ENCODE data around the gene IL25.
"Not testable (repeated sequence)": the region's sequence is repeated elsewhere in the genome, so short reads cannot be mapped to it uniquely, and the experiment has no call there.

Gene IL25

DNA sequence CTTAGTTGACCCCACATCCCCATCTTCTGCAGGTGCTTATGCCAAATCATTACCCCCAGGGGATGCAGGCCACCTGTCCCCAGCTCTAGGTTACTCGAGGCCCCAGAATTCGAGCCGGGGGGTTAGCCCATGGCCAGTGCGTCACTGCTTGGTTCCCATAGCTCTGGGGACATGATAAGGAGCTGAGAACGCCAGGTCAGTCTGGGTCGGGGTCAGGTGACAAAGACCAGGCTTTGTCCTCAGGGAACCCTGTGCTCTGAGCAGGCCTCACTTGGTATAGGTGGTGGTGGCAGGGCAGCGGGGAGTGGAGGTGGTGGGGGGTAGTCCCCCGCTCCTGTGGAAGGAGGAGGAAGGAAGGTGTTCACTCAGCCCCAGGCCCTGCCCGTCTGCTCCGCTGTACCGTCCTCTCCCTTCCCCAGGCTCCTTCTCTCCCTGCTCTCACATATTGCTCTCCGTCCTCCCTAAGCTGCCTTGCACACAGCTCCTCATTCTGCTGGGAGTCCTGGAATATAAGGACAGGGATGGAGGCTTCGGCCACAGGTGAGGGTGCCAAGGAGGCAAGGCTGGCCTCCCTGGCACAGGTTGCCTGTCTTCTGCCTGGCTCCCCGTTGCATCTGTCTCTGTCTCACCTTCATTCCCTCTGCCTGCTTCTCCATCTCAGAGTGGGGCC, 37.5 kb downstream of the IL25 start:
- no peak for DNase-seq (ENCODE audit: low spot score)

DNA sequence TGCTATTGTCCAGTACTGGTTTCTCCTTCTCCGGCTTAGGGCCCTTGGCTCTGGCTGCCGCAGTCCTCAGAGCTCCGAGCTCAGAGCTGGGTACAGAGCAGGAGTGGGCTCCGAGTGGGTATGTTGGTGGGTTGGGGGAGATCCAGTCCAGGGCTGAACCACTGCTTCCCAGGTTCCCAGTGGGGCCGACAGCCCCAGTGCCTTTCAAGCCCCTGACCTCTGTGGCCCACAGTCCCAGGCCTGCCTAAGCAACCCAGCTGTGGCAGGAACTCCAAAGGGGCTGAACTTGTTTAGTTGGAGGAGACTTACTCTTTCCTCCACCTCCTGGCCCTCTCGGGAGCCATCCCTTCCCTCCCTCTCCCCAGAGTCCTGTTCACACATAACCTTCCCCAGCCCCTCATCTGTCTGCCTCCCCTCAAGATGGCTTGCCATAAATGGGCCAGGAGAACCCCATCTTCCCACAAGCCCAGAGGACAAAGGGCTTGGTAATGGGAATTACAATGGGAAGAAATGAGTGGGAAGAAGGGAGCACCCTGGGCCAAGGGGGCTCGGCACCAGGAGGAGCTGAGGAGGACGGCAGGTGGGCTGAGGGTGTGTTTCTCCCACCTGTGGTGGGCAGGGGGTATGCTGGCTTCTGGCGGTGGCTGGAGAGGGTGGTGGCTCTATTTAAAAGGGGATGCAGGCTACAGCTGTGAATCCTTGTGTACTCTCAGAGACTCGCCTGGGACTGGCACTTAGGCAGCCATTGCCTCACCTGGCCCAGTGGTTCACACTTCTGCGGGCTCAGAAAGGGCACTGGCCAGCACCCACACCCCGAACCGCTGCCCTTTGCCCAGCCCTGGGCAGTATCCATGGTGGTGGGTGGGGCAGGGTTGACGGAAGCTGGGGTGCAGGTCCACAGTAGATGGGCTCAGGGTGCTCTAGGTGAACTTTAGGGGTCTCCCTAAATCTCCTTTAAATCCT, 39.2 kb downstream of the IL25 start:
- DNase-seq (ENCODE audit: low spot score): no peak

DNA sequence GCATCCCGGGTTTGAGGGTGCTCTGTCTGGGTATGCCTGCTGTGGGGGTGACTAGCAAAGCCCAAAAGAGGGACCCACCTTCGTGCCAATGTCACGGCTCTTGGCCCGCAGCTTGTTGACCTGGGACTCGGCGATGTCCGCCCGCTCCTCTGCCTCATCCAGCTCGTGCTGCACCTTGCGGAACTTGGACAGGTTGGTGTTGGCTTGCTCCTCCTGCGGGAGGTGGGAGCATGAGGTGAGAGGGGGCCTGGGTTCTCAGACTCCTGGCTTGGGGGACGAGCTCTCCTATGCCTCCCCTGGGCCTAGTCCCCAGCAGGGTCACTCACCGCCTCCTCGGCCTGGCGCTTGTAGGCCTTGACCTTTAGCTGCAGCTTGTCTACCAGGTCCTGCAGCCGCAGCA, 41.1 kb downstream of the IL25 start:
- no peak for DNase-seq (ENCODE audit: low spot score)

DNA sequence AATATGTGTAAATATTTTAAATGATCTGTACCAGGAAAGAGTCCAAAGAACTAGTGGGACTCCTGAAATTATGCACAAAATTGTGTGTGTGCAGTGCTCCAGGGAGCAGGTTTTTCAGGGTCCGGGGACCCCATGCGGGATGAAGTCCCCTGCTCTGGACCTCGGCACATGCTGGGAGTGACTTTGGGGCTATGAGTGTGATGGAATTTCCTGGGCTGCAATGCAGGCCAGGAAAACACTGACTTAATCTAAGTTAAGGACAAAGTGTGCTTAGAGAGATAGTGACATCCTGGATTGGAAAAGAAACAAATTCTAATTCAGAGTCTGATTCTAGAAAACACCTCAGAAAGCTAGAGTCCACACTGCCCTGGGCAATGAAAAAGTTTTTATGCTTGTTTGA, 41.6 kb downstream of the IL25 start:
- DNase-seq (ENCODE audit: low spot score): no peak

DNA sequence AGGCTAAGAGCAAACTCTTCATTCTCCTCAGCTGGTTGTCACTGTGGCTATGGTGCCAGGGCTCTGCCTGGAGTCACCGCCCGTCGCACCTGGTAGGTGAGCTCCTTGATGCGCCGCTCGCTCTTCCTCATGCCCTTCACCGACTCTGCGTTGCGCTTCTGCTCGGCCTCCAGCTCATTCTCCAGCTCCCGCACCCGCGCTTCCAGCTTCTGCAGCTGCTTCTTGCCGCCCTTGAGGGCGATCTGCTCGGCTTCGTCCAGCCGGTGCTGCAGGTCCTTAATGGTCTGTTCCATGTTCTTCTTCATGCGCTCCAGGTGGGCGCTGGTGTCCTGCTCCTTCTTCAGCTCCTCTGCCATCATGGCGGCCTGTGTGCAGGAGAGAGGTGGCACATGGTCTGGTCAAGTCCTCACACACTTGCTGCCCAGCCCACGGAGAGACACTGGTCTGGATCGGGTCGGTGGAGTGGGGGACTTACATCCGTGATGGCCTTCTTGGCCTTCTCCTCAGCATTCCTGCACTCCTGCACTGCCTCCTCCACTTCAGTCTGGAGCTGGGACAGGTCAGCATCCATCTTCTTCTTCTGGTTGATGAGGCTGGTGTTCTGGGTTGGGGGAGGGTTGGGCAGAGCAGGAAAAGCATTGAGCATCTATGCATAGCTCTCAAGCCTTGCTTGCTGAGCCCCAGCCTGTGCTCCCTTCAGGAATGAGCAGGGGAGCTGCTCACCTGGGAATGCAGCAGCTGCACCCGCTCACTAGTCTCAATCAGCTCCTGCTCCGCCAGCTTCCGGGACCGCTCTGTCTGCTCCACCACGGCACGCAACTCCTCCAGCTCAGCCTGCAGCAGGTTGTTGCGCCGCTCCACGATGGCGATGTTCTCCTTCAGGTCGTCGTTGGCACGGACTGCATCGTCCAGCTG, 42.6 kb downstream of the IL25 start:
- no peak for DNase-seq (ENCODE audit: low spot score)

DNA sequence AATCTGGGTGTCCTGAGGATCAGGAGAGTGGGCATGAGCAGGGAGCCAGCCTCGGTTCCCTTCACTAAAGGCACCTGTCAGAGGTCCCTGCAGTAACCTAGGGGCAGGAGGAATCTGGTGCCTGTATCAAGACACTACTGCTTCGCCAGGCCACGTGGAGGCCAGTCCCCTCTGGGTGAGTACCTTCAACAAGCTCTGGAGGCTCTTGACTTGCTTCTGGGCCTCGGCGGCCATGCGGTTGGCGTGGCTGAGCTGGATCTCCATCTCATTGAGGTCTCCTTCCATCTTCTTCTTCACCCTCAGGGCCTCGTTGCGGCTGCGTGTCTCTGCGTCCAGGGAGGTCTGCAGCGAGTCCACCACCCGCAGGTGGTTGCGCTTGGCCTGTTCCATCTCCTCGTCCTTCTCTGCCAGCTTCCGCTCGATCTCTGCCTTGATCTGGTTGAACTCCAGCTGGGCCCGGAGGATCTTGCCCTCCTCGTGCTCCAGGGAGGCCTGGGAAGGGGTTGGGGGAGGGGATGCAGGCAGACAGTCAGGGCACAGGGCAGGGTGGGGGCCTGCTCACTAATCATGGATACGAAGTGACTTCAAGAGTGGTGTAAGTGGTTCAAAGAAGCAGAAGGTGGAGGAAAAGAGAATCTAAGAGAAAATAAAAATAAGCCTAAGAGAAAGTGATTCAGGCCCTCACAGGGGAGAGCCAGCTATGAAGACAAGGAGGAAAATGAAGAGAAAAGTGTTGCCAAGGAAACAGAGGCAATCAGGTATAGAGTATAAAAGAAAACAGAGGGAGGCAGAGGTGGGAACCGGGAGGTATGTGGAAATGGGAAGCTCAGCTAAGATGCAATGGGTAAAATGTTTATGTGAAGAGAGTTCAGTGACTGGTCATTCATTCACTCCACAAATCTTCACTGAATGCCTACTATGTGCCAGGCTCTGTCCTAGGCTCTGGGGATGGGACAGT, 43.5 kb downstream of the IL25 start:
- no peak for DNase-seq (ENCODE audit: low spot score)

DNA sequence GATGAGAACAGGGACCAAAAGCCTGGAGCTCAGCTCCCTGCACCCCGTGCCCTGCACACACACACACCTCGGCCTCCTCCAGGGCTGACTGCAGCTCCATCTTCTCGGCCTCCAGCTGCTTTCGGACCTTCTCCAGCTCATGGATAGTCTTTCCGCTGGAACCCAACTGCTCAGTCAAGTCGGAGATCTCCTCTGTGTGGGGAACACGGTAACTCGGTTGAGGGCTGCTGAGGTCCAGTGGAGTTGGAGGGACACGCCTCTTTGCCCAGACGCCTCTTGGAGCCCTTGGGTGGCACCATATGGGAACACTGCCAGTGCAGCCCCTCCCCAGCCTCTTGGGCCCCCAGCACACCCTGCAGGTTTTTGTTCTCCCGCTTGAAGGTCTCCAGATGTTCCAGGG, 44.2 kb downstream of the IL25 start:
- no peak for DNase-seq (ENCODE audit: low spot score)

DNA sequence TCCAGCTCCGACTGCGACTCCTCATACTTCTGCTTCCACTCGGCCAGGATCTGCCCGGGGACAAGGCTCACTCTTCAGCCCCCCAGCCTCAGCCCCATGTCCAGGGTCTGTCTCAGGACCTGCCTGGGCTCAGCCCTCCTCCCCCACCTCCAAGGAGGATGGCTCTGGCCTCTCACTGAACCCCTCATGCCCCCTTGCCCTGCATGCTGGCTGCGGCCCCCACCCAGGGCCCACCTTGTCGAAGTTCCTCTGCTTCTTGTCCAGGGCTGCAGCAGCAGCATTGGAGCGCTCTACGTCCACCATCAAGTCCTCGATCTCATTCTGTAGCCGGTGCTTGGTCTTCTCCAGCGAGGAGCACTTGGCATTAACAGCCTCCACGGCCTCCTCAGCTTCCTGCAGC, 44.7 kb downstream of the IL25 start:
- DNase-seq (ENCODE audit: low spot score): not testable (repeated sequence)

DNA sequence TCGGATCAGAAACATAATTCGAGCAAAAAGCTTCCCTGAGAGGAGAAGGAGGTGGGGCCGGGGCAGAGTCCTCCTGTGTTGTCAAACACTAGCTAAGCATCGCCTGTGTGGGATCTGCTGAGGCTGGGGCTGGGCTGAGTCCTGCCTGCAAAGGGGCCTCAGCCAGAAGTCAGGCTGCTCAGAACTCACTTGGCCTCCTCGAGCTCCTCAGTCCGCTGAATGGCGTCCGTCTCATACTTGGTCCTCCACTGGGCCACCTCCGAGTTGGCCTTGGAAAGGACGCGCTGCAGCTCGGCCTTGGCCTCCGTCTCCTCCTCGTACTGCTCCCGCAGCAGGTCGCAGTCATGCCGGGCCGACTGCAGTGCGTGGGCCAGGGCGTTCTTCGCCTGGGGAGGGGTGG, 45.4 kb downstream of the IL25 start:
- no peak for DNase-seq (ENCODE audit: low spot score)

DNA sequence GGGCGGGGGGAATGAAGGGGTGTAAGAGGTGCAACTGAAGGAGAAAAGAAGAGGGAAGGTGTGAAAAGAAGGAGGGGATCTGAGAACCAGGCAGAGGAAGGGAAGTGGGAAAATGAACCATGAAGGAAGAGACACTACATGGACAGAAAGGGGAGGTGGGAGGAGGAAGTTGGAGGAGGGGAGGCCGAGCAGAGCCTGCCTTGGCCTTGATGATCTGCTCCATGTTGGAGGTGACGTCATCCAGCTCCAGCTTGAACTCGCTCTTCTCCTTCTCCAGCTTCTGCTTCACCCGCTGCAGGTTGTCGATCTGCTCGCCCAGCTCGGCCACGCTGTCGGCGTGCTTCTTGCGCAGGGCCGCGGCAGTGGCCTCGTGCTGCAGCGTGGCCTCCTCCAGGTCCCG, 47.0 kb downstream of the IL25 start:
- DNase-seq (ENCODE audit: low spot score): not testable (repeated sequence)

DNA sequence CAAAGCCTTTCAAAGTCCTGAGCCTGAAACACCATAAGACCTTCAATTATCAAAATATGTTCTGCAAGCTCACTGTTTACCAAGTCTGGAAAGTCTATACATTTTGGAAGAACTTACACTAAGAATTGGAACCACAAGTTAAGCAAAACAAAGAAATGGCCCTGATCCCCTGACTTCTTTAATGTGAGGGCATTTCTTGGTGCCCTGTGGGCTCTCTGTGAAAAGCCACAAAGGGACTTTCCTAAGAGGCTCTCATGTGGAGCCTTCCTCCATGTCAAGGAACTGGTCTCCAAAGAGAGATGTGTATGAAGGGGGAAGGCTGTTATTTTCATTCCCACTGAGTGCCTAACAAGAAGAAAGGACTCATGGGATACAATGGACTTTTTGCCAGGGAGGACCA, 49.0 kb downstream of the IL25 start:
- DNase-seq (ENCODE audit: low spot score): no peak

DNA sequence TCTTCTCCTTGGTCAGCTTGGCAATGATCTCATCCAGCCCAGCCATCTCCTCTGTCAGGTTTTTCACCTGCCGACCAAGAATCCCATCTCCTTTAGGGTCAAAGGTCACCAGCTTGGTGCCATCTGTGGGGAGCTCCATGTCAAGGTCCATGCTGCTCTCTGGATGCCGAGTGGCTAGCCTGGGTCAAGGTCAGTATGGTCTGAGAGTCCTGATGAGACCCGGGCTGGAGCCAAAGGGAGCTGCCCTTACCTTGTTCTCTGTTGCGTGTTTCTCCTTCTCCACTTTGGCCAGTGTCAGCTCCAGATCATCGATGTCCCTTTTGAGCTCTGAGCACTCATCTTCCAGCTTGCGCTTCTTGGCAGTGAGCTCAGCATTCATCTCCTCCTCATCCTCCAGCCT, 51.0 kb downstream of the IL25 start:
- no peak for DNase-seq (ENCODE audit: low spot score)

DNA sequence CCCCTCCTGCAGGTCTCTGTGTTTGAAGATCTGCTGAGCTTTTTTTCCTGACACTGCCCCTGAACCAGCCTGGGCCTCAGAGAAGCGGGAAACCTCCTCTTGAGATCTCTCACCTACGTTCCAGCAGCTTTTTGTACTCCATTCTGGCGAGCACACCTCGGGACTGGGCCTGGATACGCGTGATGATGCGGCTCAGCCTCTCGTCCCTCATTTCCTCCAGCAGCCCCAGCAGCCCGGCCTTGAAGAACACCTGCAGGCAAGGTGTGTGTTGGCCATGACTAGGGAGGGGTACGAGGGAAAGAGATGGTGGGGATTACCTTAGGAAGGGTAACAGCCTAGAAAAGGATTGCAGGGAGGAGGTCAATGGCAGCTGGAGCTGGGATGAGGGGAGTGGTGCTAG, 52.6 kb downstream of the IL25 start:
- no peak for DNase-seq (ENCODE audit: low spot score)

DNA sequence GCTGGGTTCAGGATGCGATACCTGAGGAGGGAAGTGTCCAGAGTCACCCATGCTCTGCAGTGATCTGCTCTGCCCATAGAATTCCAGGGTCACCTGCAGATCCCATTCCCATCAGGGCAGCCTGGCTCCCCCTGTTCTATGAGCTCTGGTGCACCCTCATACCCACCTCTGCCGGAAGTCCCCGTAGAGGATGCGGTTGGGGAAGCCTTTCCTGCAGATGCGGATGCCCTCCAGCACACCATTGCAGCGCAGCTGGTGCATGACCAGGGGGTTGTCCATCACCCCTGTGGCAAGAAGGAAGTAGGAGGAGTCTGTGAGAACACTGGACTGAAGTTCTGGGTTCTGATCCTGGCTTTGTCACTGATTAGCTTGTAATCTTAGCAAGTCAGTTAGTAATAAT, 53.2 kb downstream of the IL25 start:
- not testable (repeated sequence) for DNase-seq (ENCODE audit: low spot score)

All from HuH-7 (cell line).